Left ventricle myocardium superior (tissue), 1 donor: ENCODE results near the gene MAJIN. TPM values are rescaled to one million over a fixed set of nuclear protein-coding genes. Genes with fewer than 3 reads are reported as not detected.
"Not testable (repeated sequence)": the region's sequence is repeated elsewhere in the genome, so short reads cannot be mapped to it uniquely, and the experiment has no call there.

Experiments
- ATAC-seq: fragments of 200-7000 bp; cut with Tn5 transposase; one replicate; pipeline ENCODE4 v1.9.1; 2020; ENCODE audit warnings: mild to moderate bottlenecking, moderate library complexity
- DNase-seq: peaks from one replicate; pipeline ENCODE4 v3.0.0-alpha.2; 2020
- intact Hi-C: fragments of 100-400 bp; cut with micrococcal nuclease; formaldehyde crosslinking; loops from one replicate; pipeline ENCODE4 v1.11.0; 2022
- long read RNA-seq: library from polyadenylated mRNA; unstranded; transcript quantifications from one replicate; pipeline ENCODE4 v2.0.0, GENCODE V29; 2021
- total RNA-seq: library from RNA; stranded (reverse); fragmentation: NEBNext Ultra II Directional; extraction: Animal tissue kit (Norgen Biotek cat#: 25700); gene quantifications from one replicate; pipeline ENCODE4 v1.2.1, GENCODE V29; 2021
- donor health status: DM: no; HTN: yes; CAD: no; lungs with severe emphysema.

MAJIN gene
- not detected for total RNA-seq
- long read RNA-seq = 0 reads

- ATAC-seq (peak; percentile 95), DNase-seq (peak; percentile 95)
- intact Hi-C loops = no loop called here
Measured at GRCh38 chr11:64971421-64972233, at the start of gene MAJIN. MAJIN (minus strand) TSS chr11:64972108; CDS start chr11:64959405, 12,703 bp downstream.

GRCh38 chr11:65021509-65021908 lies 49.6 kb upstream of the MAJIN start:
- intact Hi-C loops = no loop called here
- DNase-seq (no peak), ATAC-seq (no peak)

GRCh38 chr11:65021003-65021402 lies 49.1 kb upstream of the MAJIN start:
- ATAC-seq = no peak
- intact Hi-C loops = no loop called here
- no peak for DNase-seq

- intact Hi-C loops = no loop called here
- ATAC-seq = no peak
- no peak for DNase-seq
Measured at GRCh38 chr11:65019824-65020223, 47.9 kb upstream of the MAJIN start.

- DNase-seq (no peak), ATAC-seq (no peak)
- intact Hi-C loops = no loop called here
Measured at GRCh38 chr11:65017937-65018336, 46.0 kb upstream of the MAJIN start.

- intact Hi-C loops = no loop called here
- DNase-seq = no peak
Measured at GRCh38 chr11:65016705-65017104, 44.8 kb upstream of the MAJIN start.

GRCh38 chr11:65014726-65015227 lies 42.9 kb upstream of the MAJIN start:
- intact Hi-C loops = no loop called here
- ATAC-seq = no peak
- DNase-seq = no peak

More at GRCh38 chr11:65016705-65017104, 44.8 kb upstream of the MAJIN start:
- no peak for ATAC-seq

GRCh38 chr11:65013888-65014725 lies 42.2 kb upstream of the MAJIN start, which contains the start of gene ARL2:
ARL2 (plus strand) TSS chr11:65014160; CDS start chr11:65014208, 48 bp downstream.
- ATAC-seq = peak; percentile 96
- DNase-seq = peak; percentile 97
- intact Hi-C loops = no loop called here

- ATAC-seq = peak; percentile 92
- peak; percentile 94 for DNase-seq
- intact Hi-C loops = no loop called here
Measured at GRCh38 chr11:65013130-65013887, 41.4 kb upstream of the MAJIN start.

GRCh38 chr11:65008873-65009272 lies 37.0 kb upstream of the MAJIN start:
- intact Hi-C loops = no loop called here
- no peak for ATAC-seq

GRCh38 chr11:65008016-65008415 lies 36.1 kb upstream of the MAJIN start:
- ATAC-seq (no peak), DNase-seq (no peak)
- intact Hi-C loops = no loop called here

More at GRCh38 chr11:65008873-65009272, 37.0 kb upstream of the MAJIN start:
- no peak for DNase-seq

GRCh38 chr11:65003968-65004367 lies 32.1 kb upstream of the MAJIN start:
- ATAC-seq, DNase-seq, intact Hi-C loops: not testable (repeated sequence)

GRCh38 chr11:65003282-65003681 lies 31.4 kb upstream of the MAJIN start:
- intact Hi-C loops = no loop called here
- no peak for ATAC-seq
- DNase-seq = no peak

GRCh38 chr11:65002706-65003105 lies 30.8 kb upstream of the MAJIN start:
- ATAC-seq (no peak), DNase-seq (no peak)
- intact Hi-C loops = no loop called here

GRCh38 chr11:64999478-64999877 lies 27.6 kb upstream of the MAJIN start:
- no peak for ATAC-seq
- no peak for DNase-seq
- intact Hi-C loops = no loop called here

- intact Hi-C loops = no loop called here
- no peak for ATAC-seq
Measured at GRCh38 chr11:64998690-64999431, 27.0 kb upstream of the MAJIN start.

GRCh38 chr11:64998141-64998540 lies 26.2 kb upstream of the MAJIN start:
- ATAC-seq (no peak), DNase-seq (no peak)
- intact Hi-C loops = no loop called here

More at GRCh38 chr11:64998690-64999431, 27.0 kb upstream of the MAJIN start:
- DNase-seq = no peak

GRCh38 chr11:64996710-64997380 lies 24.9 kb upstream of the MAJIN start, which contains the start of gene BATF2:
BATF2 (minus strand) TSS chr11:64996971; CDS start chr11:64996914, 57 bp downstream.
- intact Hi-C loops = no loop called here
- DNase-seq = peak; percentile 71
- peak; percentile 92 for ATAC-seq
